ENCODE results near the gene PSAT1.

Gene PSAT1

GRCh38 chr9:78292716-78293497, 4.0 kb upstream of the PSAT1 start:
- DNase-seq (ENCODE audit: low spot score) = no peak

GRCh38 chr9:78294290-78295176, 2.4 kb upstream of the PSAT1 start:
- DNase-seq (ENCODE audit: low spot score) = peak; percentile 43

- DNase-seq (ENCODE audit: low spot score) = no peak
Observed at GRCh38 chr9:78295177-78295575, 1.7 kb upstream of the PSAT1 start.

- DNase-seq (ENCODE audit: low spot score) = no peak
Observed at GRCh38 chr9:78295731-78296130, 1.2 kb upstream of the PSAT1 start.

GRCh38 chr9:78296201-78296892, 578 bp upstream of the PSAT1 start:
- DNase-seq (ENCODE audit: low spot score) = peak; percentile 49

GRCh38 chr9:78297672-78297961, 692 bp downstream of the PSAT1 start:
- DNase-seq (ENCODE audit: low spot score) = no peak

- peak; percentile 5 for DNase-seq (ENCODE audit: low spot score)
Observed at GRCh38 chr9:78298046-78298765, 1.3 kb downstream of the PSAT1 start.

- no peak for DNase-seq (ENCODE audit: low spot score)
Observed at GRCh38 chr9:78300209-78300608, 3.3 kb downstream of the PSAT1 start.

- DNase-seq (ENCODE audit: low spot score) = peak; percentile 30
Observed at GRCh38 chr9:78301466-78301865, 4.5 kb downstream of the PSAT1 start.

GRCh38 chr9:78303377-78304062, 6.6 kb downstream of the PSAT1 start:
- DNase-seq (ENCODE audit: low spot score) = no peak

GRCh38 chr9:78304357-78304756, 7.4 kb downstream of the PSAT1 start:
- no peak for DNase-seq (ENCODE audit: low spot score)

- DNase-seq (ENCODE audit: low spot score) = no peak
Observed at GRCh38 chr9:78306222-78307076, 9.5 kb downstream of the PSAT1 start.

- DNase-seq (ENCODE audit: low spot score) = no peak
Observed at GRCh38 chr9:78307360-78307759, 10.4 kb downstream of the PSAT1 start.

- DNase-seq (ENCODE audit: low spot score) = no peak
Observed at GRCh38 chr9:78309066-78309465, 12.1 kb downstream of the PSAT1 start.

GRCh38 chr9:78311075-78311474, 14.2 kb downstream of the PSAT1 start:
- no peak for DNase-seq (ENCODE audit: low spot score)

- DNase-seq (ENCODE audit: low spot score) = no peak
Observed at GRCh38 chr9:78311886-78312524, 15.1 kb downstream of the PSAT1 start.

GRCh38 chr9:78314550-78314949, 17.6 kb downstream of the PSAT1 start:
- no peak for DNase-seq (ENCODE audit: low spot score)

- peak; percentile 11 for DNase-seq (ENCODE audit: low spot score)
Observed at GRCh38 chr9:78314953-78315870, 18.3 kb downstream of the PSAT1 start.

All from kidney tubule cell (primary cell).